HG02884 (cell line): ENCODE data around the gene PPBP.
"Not testable (repeated sequence)": the region's sequence is repeated elsewhere in the genome, so short reads cannot be mapped to it uniquely, and the experiment has no call there.

Experiments
- ATAC-seq: cut with Tn5 transposase; IDR thresholded peaks from one replicate; pipeline ENCODE4 v1.9.1; 2021; ENCODE audit warnings: mild to moderate bottlenecking, moderate library complexity; ENCODE audit not compliant: unreplicated experiment

Gene PPBP

DNA sequence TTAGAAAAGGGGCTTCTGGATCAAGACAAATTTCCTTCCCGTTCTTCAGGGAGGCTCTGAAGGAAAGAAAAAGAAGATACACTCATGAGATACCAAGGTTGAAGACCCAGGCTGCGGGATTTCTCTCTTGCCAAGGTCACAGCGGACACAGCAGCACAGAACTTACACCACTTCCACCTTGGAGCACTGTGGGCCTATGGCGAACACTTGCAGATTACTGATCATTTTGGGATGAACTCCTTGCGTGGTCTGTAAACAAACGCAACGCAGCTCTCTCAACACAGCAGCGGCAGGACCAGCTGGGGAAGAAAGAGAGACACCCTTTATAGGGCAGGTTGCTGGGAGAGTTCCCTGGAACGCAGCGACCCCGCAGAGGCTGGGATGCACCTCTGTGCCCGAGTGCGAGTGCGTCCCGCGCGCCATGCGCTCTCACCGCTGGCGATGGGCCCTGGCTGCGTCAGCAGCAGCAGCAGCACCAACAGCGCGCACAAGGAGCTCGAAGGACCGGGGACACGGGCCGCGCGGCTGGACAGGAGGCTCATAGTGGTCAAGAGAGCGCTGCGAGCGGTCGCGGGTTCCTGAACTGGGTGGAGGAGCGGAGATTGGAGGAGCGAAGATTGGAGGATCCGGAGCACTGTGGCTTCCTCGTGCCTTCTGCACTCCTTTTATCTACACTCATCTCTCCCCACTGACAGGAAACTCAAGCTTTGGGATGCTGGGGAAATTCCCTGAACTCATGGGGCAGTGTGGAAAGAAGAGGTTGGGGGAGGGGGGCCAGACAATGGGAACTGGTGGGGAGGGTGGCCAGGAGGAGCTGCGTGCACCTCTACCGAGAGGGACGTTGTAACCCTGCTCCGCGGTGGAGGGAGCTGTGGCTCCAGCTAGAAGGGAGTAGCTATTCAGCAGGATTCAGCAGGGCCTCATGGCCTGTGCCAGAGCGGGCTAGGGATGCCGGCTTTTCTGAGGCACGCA, 10.3 kb upstream of the PPBP start, which contains the start of gene CXCL5:
CXCL5 (minus strand) TSS at position 638 of the 972 bp plus-strand sequence; CDS start at position 542, 96 bp downstream.
- no peak for ATAC-seq

DNA sequence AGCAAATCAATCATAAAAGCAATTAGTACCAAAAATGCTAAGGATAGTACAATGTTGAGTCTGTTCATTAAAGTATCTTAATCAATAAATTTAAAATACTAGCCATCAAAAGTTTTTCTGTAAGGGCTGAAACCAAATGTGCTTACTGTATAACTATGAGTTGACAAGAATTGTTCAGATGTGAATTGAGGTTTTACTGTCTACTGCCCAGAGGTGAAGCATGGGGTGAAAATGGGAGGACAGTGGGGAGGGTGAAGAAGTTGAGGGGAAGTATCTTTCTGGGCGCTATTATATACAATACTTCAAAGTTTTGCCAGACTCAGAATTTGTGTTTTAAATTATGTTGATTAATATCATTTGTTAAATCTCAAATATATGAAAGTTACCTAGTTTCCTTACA, 4.1 kb upstream of the PPBP start:
- ATAC-seq = no peak

DNA sequence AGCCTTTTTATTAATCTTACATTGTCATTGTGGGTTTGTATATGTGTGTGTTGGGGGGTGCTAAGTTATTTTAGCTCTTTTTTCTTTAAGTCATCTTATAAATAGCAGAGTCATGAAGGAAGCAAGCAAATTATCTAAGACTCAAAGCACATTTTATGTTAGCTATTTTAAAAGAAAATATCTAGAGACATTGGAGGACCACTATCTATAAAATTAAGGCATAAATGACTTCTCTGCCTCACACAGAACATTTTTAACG, 3.7 kb upstream of the PPBP start:
- ATAC-seq = no peak

DNA sequence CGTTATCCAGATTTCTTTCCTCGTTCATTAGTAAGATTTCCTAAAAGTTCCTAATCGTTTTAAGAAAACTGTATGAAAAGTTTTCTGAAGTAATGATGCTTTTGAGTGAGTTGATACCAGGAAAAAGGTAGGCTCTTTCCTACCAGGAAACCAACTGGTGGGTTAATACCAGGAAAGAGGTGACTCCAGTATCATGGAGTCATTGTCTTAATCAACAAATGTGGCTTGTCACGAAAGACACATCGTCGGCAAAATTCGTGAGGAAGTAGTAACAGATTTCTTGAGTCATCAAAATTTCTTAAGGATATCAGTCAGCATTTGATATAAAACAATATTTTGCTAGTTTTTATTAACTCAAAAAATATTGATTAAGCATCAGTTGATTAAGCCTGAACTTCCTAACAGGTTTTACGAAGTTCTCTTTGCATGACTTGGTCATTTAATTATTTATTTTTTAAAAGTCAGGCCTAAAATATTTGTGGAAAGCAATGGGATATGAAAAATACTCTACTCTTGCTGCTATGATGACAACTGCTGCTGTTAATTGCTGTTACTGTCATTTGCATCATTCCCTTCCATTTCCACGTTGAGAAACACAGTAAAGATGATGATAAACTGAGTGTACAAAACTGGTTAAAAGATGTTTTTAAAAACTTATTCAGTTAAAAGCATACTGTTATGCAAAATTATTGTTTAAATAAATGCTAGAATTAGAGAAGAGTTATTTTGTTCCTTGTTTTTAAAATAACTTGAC, 3.2 kb upstream of the PPBP start:
- ATAC-seq = no peak

DNA sequence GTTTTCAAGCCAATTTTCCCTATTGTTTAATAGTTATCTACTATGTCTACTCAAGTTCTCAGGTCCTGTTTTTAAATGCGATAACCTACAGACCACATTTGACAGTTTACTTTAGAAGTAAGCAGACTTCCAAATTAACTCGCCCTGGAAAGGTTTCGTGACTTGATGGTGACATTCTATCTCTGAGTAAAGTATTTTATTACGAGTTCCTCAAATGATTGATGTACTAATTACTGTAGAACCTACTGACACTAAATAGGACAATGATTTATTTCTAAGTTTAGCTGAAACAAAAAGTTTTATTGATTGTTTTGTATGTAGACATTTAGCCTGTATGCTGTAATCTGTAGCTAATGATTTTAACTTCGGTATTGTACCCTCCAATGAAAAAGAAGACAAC, 1.9 kb upstream of the PPBP start:
- ATAC-seq = no peak

DNA sequence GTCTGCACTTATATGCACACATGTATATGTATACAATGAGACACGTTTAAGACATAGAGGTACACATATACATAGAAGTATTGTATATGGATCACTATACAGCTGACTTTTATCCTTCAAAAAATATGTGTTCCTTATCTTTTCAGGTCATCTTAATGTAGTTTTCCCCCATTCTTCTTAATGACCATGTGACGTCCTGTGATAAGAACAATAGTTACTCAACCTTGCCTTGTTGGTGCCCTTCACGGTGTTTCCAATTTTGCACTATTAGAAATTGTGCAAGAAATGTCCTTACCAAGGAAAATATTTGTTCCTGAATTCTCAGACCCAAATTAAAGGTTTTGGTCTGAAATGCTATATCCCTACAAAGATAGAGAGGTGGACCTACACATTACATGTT, 1.0 kb upstream of the PPBP start:
- ATAC-seq = no peak

DNA sequence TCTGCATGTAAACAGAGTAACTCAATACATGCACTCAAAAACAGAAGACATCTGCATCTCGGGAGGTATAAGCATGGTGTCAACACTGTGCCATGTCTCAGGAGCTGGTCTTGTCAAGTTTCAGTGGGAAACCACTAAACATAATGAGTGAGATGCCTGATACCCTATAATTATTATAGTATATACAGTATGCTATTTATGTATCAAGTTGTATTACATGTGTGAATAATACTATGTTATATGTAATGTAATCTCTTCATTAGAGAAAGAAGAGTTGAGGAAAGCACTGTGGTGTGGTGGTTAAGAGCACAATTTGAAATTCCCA, 2.5 kb downstream of the PPBP start:
- no peak for ATAC-seq

DNA sequence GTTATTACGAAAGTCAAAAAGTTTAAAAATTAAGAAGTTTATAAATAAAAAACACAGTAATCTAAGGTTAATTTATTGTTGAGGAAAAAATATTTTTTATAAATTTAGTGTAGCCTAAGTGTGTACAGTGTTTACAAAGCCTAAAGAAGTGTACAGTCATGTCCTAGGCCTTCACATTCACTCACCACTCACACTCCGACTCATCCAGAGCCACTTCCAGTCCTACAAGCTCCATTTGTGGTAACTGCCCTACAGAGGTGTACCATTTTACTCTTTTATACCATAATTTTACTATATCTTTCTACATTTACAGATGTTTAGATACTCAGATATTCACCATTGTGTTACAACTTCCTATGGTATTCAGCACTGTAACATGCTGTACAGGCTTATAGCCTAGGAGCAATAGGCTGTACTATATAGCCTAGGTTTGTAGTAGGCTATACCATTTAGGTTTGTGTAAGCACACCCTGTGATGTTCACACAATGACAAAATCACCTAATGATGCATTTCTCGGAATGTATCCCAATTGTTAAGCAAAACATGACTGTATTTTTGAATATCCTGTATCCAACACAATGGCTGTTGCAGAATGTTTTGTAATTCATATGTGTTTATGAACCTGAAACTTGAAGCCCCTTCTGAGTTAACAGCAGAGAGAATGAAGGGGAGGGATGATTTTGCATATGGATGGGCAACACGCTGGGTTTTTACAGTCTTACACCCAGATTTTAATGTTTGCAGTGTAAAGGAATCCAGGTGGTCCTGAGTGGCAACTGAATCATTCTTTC, 3.1 kb downstream of the PPBP start:
- no peak for ATAC-seq

DNA sequence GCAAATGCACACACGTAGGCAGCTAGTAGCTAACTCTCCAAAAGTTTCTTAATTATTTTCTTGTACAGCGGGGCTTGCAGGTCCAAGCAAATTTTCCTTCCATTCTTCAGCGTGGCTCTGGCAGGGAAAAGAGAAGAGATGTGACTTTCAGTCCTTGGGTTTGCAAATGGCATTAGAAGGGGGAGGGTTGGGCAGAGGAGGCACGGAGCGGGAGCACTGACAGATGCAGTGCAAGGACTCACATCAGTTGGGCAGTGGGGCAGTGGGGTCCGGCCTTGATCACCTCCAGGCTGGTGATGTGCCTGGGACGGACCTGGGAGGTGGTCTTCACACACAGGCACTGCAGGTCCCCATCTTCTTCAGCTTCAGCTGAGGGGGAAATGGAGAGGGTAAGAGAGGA, 6.8 kb downstream of the PPBP start:
- not testable (repeated sequence) for ATAC-seq

DNA sequence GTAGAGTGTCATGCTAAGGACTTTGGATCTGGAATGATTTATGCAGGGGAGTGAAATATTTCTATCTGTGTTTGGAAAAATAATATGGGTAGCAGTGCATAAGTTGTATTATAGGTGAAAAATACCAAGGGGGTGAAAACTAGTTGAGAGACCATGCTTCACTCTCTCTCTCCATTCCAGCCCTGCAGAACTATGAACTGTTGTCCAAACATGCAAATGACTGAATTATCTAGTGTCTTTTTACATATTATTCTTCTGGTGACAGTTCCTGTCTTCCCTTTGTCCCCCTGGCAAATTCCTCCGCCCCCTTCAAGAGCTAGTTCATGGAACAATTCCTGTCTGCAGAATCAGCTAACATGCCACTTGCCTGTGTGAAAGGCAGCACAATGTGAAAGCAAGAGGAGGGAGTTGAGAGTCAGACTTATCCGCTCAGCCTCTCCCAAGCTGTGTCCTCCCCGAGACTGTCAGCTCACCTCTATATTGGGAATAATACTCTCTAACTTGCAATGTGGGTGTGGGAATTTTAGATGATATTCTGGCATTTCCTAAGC, 8.5 kb downstream of the PPBP start:
- ATAC-seq = no peak

DNA sequence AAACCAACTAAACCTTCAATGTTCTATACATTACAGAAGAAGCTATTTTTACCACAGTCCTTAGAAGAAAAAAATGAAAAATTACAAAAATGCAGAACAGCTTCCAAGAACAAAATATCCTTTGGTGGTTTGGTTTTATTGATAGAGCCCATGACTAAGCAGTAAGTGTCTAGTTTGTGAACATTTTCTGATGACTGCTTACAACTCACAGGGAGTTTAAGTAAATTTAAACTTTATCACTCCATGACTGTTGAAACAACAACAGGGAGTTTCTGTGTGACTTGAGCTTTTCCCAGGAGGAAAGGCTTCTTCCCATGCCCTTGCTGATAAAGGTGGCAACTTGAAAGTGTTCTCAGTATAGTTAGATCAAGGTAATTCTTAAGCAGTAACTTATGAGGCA, 9.1 kb downstream of the PPBP start:
- ATAC-seq = no peak

DNA sequence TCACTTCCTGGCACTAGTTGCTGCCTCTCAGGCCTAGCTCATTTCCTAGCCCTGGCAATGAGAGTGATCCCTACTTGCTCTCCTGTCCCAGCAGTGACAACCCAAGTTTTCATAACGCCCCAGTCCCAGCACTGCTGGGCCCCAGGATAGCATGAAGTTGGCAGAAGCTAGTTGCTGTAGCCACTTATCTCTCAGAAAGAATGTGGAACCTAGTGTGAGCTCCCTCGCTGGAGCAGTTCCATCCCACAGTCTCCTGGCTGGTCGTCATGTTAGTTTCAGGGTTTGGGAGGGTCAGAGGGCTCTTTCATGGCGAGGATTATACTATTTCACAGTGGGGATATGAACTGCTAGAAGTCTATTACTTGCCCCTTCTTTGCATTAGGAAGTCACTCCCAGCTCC, 11.3 kb downstream of the PPBP start:
- no peak for ATAC-seq

DNA sequence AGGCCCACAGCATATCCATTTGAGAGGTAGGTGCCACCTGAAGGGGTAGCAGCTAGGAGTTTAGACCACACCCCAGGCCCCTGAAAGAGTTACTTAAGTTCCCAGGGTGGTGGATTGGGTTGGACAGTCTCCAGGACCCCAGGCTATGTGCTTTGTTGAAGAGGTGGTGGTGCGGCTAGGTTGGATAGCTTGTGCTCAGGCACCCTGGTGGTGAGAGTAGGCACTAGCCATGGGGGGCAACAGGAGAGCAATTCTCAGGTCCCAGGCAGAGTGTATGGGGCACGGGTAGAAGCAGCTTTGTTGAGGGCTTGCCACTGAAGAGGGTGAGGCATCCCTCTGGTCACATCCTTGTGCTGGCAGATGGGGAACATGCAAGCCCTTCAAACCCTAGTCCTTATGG, 11.8 kb downstream of the PPBP start:
- ATAC-seq = no peak

DNA sequence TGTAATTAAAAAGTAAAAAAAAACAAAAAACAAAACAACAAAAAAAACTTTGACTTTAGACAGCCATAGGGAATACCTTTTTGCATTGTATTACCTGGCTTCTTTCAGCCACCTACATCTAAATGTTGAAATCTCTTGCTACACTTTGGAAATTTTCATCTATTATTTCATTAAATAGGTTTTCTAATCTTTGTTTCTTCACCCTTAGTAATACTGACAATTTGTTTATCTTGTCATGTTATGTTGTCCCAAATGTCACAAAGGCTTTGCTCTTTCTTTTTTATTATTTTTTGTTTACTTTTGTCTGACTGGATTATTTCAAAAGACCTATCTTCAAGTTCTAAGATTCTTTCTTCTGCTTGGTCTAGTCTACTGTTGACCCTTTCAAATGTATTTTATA, 13.6 kb downstream of the PPBP start:
- ATAC-seq = no peak

DNA sequence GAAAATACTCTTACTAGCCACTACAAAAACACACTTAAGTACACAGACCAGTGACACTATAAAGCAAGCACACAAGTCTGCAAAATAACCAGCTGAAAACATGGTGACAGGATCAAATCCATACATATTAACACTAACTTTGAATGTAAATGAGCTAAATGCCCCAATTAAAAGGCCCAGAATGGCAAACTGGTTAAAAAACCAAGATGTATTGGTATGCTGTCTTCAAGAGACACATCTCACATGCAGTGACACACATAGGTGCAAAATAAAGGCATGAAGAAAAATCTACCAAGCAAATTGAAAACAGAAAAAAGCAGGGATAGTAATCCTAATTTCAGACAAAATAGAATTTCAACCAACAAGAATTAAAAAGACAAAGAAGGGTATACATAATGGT, 17.0 kb downstream of the PPBP start:
- no peak for ATAC-seq

DNA sequence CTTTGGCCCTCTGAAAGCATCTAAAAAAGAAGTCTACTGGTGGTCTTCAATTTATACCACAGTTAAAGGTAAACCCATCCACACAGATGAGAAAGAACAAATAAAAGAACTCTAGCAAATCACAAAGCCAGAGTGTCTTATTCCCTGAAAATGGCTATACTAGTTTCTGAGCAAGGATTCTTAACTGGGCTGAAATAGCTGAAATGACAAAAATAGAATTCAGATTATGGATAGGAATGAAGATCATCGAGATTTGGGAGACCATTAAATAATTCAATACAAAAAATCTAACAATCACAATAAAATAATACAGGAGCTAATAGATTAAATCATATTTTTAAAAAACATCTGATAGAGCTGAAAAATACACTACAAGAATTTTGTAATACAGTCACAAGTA, 18.0 kb downstream of the PPBP start:
- no peak for ATAC-seq

DNA sequence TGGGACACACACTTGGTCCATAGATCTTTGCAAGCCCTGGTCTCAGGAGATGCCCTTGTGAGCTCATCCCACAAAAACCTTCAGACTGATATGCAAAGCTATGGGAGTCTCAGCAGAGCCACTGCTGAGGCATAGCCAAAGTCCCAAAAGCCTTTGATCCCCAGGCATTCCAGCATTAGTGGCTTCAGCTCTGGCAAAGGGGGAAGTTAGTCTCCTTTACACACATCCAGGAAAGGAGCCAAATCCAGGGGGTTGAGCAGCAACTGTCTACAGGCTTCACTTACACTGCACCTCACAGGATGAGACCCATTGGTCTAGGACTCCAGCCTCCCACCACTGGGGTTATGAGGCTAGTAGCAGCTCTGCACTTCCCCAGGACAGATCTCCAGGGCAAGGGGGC, 20.1 kb downstream of the PPBP start:
- ATAC-seq = no peak

DNA sequence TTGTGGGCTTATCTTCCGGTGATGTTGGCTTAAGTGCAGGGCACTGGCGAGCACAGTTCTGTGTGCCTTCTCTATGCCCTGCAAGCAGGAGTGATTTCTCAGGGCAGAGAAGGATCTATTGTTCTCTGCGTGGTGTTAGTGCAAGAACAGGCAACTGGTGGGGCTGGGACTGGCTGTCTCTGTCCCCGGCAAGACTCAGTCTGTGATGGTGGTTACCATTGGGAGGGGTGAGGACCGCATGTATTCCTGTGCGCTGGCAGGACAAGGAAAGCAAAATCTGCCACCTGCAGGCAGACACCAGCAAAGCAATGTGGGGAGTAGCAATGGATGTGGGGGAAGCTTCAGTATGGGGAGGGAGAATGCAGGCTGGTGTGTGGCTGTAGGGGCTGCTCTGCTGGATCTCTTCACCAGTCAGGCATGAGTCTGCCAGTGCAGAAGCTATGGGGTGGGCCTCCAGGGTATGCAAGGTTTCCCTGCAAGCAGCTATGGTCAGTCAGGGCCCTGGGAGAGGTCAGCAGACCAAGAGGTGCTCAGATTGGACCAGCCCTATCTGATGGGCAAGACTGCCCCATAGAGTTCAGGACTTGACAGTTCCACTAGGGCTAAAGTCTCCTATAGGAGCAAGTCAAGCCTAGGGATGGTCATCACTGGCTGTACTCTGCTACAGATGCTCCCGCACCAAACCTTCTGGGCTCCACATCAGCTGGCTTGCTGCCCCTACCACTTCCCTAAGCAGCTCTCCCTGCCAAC, 23.0 kb downstream of the PPBP start:
- ATAC-seq = no peak

DNA sequence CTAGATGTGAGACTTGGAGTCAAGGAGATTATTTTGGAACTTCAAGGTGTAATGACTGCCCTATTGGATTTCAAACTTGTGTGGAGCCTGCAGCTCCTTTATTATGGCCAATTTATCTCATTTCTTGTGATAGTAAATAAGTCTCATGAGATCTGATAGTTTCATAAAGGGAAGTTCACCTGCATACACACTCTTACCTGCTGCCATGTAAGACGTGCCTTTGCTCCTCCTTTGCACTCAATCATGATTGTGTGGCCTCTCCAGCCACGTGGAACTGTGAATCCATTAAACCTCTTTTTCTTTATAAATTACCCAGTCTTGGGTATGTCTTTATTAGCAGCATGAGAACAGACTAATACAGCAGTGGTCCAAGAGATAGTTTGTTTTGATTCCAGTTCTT, 25.3 kb downstream of the PPBP start:
- ATAC-seq = no peak

DNA sequence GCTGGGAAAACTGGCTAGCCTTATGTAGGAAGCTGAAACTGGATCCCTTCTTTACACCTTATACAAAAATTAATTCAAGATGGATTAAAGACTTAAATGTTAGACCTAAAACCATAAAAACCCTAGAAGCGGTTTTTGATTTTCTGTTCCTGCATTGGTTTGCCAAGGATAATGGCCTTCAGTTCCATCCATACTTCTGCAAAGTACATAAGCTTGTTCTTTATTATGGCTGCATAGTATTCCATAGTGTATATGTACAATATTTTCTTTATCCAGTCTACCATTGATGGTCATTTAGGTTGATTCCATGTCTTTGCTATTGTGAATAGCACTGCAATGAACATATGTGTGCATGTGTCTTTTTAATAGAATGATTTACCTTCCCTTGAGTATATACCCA, 28.9 kb downstream of the PPBP start:
- ATAC-seq = not testable (repeated sequence)

DNA sequence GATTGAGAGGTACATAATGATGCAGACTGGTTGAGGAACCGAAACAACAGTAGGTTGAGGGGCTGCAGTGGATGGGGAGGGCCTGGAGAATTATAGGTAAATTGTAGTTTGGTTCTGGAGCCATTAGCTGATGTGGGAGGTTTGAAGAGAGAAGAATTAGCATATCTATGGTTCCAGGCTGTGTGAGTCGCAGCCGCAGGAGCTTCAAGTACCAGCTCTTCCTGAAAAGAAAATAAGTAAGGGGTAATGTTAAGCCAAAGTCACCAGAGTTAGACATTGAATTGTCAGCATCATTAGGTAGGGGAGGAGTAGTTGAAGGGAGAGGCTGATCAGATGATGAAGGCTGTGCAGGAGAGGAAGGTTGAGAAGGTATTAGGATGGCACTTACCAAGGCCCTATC, 35.6 kb downstream of the PPBP start:
- ATAC-seq = no peak
